MM.1S (cell line): ENCODE data around the gene LGALS14.

ENCODE experiments used
- DNase-seq: peaks from one replicate; pipeline ENCODE4 v3.0.0-alpha.2; 2015
- H2AFZ ChIP-seq: fragments of 300-600 bp; sonication (generic); 2 replicates; pipeline ENCODE4 v1.6.0; 2016; ENCODE audit warnings: antibody characterized with exemption, low read length
- H3F3A ChIP-seq: fragments of 300-600 bp; sonication (generic); 2 replicates; pipeline ENCODE4 v1.6.1; 2016; ENCODE audit warnings: mild to moderate bottlenecking, antibody characterized with exemption, low read length, moderate library complexity, mixed read lengths; ENCODE audit not compliant: insufficient read depth
- H3K27ac ChIP-seq: fragments of 300-600 bp; sonication (generic); 2 replicates; pipeline ENCODE4 v1.5.1; 2016; ENCODE audit warnings: mild to moderate bottlenecking, low read length
- H3K27me3 ChIP-seq: fragments of 300-600 bp; sonication (generic); replicated peaks from 2 replicates; pipeline ENCODE4 v1.6.0; 2016; ENCODE audit warnings: low read length; ENCODE audit not compliant: insufficient read depth
- H3K36me3 ChIP-seq: fragments of 300-600 bp; sonication (generic); replicated peaks from 2 replicates; pipeline ENCODE4 v1.6.1; 2016; ENCODE audit warnings: mild to moderate bottlenecking, low read length, mixed read lengths; ENCODE audit not compliant: insufficient read depth
- H3K4me1 ChIP-seq: fragments of 300-600 bp; sonication (generic); 2 replicates; pipeline ENCODE4 v1.6.1; 2016; ENCODE audit warnings: low read length, mixed read lengths
- H3K4me2 ChIP-seq: fragments of 300-600 bp; sonication (generic); 2 replicates; pipeline ENCODE4 v1.6.0; 2016; ENCODE audit warnings: low read depth, low read length
- H3K4me3 ChIP-seq: fragments of 300-600 bp; sonication (generic); 2 replicates; pipeline ENCODE4 v1.5.1; 2016; ENCODE audit warnings: low read length, mixed read lengths
- H3K79me2 ChIP-seq: fragments of 300-600 bp; sonication (generic); 2 replicates; pipeline ENCODE4 v1.6.1; 2016; ENCODE audit warnings: mixed run types, low read length, mixed read lengths
- H3K9ac ChIP-seq: fragments of 300-600 bp; sonication (generic); 2 replicates; pipeline ENCODE4 v1.6.1; 2016; ENCODE audit warnings: low read length, mixed read lengths
- H3K9me2 ChIP-seq: fragments of 300-600 bp; sonication (generic); replicated peaks from 2 replicates; pipeline ENCODE4 v1.6.1; 2016; ENCODE audit warnings: mild to moderate bottlenecking, low read length, mixed read lengths; ENCODE audit not compliant: insufficient read depth
- H3K9me3 ChIP-seq: fragments of 300-600 bp; sonication (generic); replicated peaks from 2 replicates; pipeline ENCODE4 v1.6.1; 2016; ENCODE audit warnings: mild to moderate bottlenecking, low read length, mixed read lengths; ENCODE audit not compliant: insufficient read depth
- H4K20me1 ChIP-seq: fragments of 300-600 bp; sonication (generic); 2 replicates; pipeline ENCODE4 v1.6.1; 2016; ENCODE audit warnings: mild to moderate bottlenecking, low read length, moderate library complexity, mixed read lengths; ENCODE audit not compliant: insufficient read depth
- CTCF ChIP-seq: fragments of 300-600 bp; sonication (generic); IDR thresholded peaks from 2 replicates; pipeline ENCODE4 v1.5.1; 2016; ENCODE audit warnings: antibody characterized with exemption, low read length, mixed read lengths
- EZH2 ChIP-seq: fragments of 300-600 bp; sonication (generic); optimal IDR thresholded peaks from 2 replicates; pipeline ENCODE3; 2017; ENCODE audit warnings: low read depth, mild to moderate bottlenecking, antibody characterized with exemption, low read length, mixed read lengths
- EZH2phosphoT487 ChIP-seq: fragments of 300-600 bp; sonication (generic); IDR thresholded peaks from 2 replicates; pipeline ENCODE4 v1.6.1; 2018; ENCODE audit warnings: antibody characterized with exemption, low read length

Gene LGALS14

GRCh38 chr19:39679791-39680168 is 24.5 kb upstream of the LGALS14 start:
- peak overlapping the region; percentile 81 for H3K4me3 ChIP-seq
- H3K9ac ChIP-seq: peak overlapping the region; percentile 60
- no peak for TF ChIP-seq EZH2phosphoT487
- no peak for TF ChIP-seq EZH2
- TF ChIP-seq CTCF: no peak
- peak overlapping the region; percentile 89 for H3K4me2 ChIP-seq
- H3F3A ChIP-seq: peaks cover 34% of the 10 kb centered on the region
- peak overlapping the region; percentile 47 for H2AFZ ChIP-seq
- H3K9me3 ChIP-seq: no peaks in the 10 kb centered on the region
- H3K27me3 ChIP-seq: no peaks in the 10 kb centered on the region
- H4K20me1 ChIP-seq: no peaks in the 10 kb centered on the region
- H3K79me2 ChIP-seq: peaks cover 20% of the 10 kb centered on the region
- H3K36me3 ChIP-seq: no peaks in the 10 kb centered on the region
- H3K4me1 ChIP-seq: peaks cover 34% of the 10 kb centered on the region
- peak; percentile 33 for DNase-seq
- H3K27ac ChIP-seq: peak overlapping the region; percentile 83
- H3K9me2 ChIP-seq: no peaks in the 10 kb centered on the region

DNA sequence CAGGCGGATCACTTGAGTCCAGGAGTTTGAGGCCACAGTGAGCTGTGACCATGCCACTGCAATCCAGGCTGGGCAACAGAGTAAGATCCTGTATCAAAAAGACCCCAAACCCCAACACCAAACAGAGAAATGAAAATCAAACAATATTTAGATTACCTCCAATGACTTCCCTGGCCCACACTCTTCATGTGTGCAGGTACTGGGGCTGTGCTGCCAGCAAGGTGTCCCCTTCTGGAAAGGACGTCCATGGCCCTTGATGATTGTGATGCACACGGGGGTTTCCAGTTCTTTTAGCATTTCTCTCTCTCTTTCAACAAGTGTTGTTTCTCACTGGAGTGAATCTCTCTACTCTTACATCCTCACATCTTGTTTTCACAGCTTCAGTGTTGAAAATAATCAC is 23.7 kb upstream of the LGALS14 start:
- Histone ChIP-seq H4K20me1 (no peaks in the 10 kb centered on the region), H3K79me2 (peaks cover 20% of the 10 kb centered on the region), H3K27me3 (no peaks in the 10 kb centered on the region), H3K36me3 (no peaks in the 10 kb centered on the region), H3K4me3 (peak overlapping the region; percentile 81), H3K4me1 (peaks cover 34% of the 10 kb centered on the region), H3K4me2 (peak overlapping the region; percentile 89), H3K9ac (peak overlapping the region; percentile 60; the same call in 1 of the 2 replicates), H3K9me3 (no peaks in the 10 kb centered on the region), H3K27ac (peak overlapping the region; percentile 83; the same call in 1 of the 2 replicates), H3F3A (peaks cover 34% of the 10 kb centered on the region), H3K9me2 (no peaks in the 10 kb centered on the region), H2AFZ (peak overlapping the region; percentile 47; the same call in 1 of the 2 replicates)
- TF ChIP-seq EZH2phosphoT487 (no peak), CTCF (no peak), EZH2 (no peak)
- DNase-seq: no peak

DNA sequence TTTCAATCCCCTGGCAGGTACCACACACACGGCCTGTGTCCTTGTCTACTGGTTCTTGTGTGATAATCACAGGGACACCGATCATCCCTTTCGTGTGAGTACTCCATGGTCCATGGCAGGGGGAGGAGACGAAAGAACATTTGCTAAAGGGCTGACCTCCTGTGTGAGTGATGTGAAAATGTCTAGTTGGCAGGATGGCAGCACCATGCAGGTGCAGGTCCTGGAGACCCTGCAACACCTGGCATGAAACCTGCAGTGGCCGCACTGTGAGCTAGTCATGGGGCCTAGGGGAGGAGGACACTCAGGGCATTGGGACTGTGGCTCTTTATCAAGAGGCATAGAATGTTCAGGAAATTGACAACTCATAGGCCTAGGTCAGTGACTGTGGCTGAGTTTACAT is 22.9 kb upstream of the LGALS14 start:
- no peaks in the 10 kb centered on the region for H3K27me3 ChIP-seq
- peaks cover 34% of the 10 kb centered on the region for H3K4me1 ChIP-seq
- peak overlapping the region; percentile 89; the same call in 1 of the 2 replicates for H3K4me2 ChIP-seq

More for the DNA sequence above, 22.9 kb upstream of the LGALS14 start:
- Histone ChIP-seq H3K27ac (peak overlapping the region; percentile 83; the same call in 1 of the 2 replicates), H3K36me3 (no peaks in the 10 kb centered on the region), H3K9ac (no peak overlapping the region), H4K20me1 (no peaks in the 10 kb centered on the region), H3K79me2 (peaks cover 20% of the 10 kb centered on the region), H3K9me3 (no peaks in the 10 kb centered on the region), H3K9me2 (no peaks in the 10 kb centered on the region), H2AFZ (no peak overlapping the region), H3K4me3 (no peak overlapping the region; the same call in 1 of the 2 replicates), H3F3A (peaks cover 34% of the 10 kb centered on the region)
- TF ChIP-seq CTCF (no peak), EZH2 (no peak), EZH2phosphoT487 (no peak)
- peak; percentile 62 for DNase-seq
